HG03196 (cell line): ENCODE measurements around the gene TRERF1.

Source experiments
- ATAC-seq: cut with Tn5 transposase; IDR thresholded peaks from one replicate; pipeline ENCODE4 v1.9.1; 2021; ENCODE audit not compliant: unreplicated experiment

Gene TRERF1

DNA sequence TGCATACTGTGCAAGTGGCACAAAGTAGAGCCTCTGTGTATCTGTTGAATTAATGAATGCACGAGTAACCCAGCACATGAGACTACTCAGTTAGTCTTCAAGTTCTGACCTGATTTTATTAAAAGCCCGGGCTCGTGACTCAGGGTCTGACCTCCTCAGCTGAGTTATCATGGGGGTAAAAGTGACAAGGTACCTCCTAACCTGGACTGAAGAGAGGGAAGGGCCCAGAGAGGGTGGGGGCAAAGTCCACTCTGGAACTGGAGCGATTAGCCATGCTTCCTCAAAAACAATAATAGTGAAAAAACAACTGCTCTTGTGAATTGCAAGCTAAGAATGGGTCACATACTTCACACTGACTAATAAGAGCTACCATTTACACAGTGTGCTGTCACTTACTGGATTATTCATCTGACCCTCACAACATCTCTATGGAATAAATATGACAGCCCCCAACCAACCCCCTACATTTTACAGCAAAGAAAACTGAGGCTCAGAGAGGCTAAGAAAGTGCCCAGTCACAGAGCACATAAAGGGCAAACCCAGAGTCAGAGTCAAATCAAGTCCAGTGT lies 26.7 kb downstream of the TRERF1 start:
- no peak for ATAC-seq

DNA sequence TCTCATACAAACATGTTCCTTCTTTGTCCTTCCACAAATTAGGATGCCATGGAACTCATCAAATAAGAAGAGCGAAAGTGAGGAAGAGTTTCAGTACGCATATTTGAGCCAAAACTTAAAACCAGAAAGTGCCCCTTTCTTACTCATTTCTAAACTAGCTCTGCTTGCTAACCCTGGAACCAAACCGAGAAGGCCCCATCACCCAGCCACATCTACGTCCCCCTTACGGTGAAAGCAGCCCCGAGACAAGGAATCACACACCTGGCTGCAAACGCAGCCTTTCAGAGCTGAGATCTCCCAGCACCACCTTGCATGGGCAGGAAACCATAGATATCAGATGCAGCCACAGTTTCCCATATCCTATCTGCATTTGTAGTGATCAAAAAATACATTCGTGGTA lies 28.5 kb downstream of the TRERF1 start:
- no peak for ATAC-seq

GRCh38 chr6:42420741-42421140 lies 31.0 kb downstream of the TRERF1 start:
- ATAC-seq = no peak

GRCh38 chr6:42419490-42420280 lies 32.0 kb downstream of the TRERF1 start:
- no peak for ATAC-seq

- ATAC-seq = no peak
Observed at GRCh38 chr6:42418724-42419123, 33.0 kb downstream of the TRERF1 start.

DNA sequence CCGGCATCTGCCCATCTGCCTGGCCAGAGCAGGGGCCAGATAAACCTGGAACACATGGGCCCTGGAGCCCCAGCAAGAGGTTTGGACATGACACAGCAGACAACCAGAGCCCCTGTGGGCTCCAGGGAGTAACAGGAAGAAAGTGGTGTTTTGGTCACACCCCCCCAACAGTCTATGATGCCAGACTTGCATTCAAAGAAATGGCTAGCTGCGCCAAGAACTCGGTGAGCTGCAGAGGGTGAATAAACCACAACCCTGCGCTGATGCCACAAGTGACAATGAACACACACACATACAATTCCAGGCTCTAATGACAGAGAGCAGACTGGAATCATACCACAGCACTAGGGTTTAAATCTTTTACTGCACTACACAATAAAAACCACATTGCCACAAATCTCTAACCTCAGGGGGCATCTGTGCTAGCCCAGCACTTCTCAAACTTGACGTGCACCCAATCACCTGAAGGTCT lies 34.0 kb downstream of the TRERF1 start:
- ATAC-seq = no peak

DNA sequence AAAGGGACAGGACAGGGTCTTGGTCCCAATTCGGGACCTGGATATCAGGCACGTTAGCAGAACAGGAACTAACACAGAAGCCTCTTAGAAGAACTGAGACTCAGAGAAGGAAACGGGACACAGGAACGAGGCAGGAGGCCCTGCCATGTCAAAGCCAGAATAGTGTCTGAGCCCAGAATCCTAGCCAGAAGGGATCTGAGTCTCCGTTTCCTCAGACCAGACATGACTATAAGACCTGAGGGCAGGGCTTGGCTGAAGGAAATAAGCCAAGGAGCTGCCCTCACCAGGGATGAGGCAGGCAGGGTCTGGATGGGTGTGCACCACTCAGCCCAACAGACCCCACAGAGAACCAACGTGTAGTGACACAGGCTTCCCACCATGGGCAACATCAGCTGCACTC lies 40.3 kb downstream of the TRERF1 start:
- no peak for ATAC-seq

GRCh38 chr6:42410861-42411260 lies 40.9 kb downstream of the TRERF1 start:
- ATAC-seq = no peak

GRCh38 chr6:42409581-42409980 lies 42.1 kb downstream of the TRERF1 start:
- no peak for ATAC-seq

DNA sequence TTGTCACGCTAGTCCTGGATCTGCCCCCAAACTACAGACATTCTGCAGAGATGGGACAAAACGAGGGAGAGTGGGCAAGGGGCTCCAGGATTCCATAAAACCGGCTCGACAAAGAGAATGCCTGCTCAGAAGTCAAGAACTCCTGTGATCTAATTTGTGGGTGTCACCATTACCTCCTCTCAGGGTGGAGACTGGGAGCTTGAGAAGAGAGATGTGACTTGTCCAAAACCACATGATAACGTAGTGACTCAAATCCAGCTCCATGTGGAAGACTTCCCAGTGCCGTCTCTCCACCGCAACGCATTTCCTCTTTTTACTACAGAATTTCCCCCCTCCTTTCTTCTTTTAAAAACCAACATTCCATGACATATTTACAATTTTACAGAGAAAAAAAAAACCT lies 44.3 kb downstream of the TRERF1 start:
- ATAC-seq = no peak

- no peak for ATAC-seq
Observed at GRCh38 chr6:42406306-42407280, 45.1 kb downstream of the TRERF1 start.

- ATAC-seq = no peak
Observed at GRCh38 chr6:42405021-42405420, 46.7 kb downstream of the TRERF1 start.

- ATAC-seq = no peak
Observed at GRCh38 chr6:42404484-42404883, 47.2 kb downstream of the TRERF1 start.

DNA sequence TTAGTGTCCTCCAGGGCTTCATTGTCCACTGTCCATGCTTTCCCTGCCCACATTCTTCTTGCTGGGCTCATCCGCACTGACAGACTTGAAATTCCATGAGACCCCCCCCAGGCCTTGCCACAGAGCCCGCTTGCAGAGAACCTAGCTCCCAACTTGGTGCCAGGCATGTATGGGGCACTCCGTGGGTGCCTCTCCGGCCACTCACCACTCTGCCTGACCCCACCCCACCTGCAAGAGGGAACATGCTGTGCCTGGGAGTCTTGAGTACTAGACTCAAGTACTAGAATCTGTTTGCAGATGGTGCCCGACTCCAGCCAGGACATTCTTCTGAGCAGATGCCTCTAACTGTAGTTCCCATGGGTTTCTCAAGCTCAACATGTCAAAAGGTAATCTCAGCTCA lies 47.9 kb downstream of the TRERF1 start:
- ATAC-seq = no peak

- ATAC-seq = no peak
Observed at GRCh38 chr6:42403421-42403820, 48.3 kb downstream of the TRERF1 start.

- ATAC-seq = no peak
Observed at GRCh38 chr6:42402184-42402583, 49.5 kb downstream of the TRERF1 start.

- no peak for ATAC-seq
Observed at GRCh38 chr6:42401613-42401951, 50.1 kb downstream of the TRERF1 start.

DNA sequence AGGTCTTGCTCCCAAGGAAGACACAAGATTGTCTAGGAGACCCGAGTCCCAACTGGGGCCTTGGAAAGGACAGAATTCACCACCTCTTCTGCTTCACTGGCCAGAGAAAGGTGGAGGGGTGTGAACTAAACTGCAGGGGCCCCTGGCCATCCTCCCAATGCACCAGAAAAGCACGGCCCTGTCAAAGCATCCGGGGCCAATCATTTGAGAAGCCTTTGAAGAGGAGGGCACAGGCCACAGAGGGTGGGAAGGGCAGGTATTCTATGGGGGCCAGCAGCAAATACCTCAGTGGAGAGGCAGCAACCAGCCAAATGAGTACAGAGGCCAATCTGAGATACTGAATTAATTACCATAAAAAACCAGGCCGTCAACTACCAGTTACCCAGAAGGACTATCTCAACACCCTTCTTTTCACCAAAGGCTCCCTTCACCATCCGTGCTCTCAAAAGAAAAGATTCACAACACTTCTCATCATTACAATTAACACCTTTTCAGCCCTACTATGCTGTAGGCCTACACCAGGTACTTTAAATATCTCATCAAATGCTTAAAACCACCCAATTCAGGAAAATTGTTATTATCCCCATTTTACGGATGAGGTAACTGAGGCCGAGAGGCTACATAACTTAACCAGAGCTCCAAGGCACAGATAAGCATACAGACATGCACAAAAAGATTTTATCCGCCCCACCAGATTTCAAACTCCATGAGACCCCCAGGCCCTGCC lies 50.7 kb downstream of the TRERF1 start:
- ATAC-seq = no peak

DNA sequence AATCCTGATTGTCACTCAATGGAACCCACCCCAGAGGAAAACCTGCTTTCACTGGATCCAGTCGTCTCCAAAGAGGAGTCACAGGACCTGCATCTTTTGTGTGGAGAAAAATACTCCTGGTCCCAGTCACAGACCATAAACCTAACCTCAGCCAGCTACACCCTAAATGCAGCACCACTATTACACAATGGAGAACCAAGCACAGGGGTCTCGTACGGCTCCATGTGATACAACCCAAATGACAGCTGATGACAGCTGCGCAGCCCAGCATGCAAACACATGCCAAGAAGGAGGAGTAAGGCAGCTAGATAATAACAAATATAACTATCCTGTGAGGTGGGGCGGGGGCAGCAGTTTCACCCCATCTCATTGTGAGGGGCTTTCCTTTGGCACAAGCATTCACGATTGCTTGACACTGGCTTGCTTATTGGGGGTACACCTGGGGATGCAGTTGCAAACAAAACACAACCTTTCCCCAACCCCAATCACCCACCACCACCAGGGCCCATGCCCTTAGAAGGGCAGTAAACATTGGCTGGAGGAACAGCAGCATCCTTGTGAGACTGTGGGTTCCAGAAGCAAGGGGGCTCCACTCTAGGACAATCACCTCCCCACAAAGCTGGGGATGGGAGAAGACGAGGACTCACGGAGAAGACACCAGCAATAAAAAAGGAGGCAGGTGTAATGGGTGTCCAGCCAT lies 51.5 kb downstream of the TRERF1 start:
- no peak for ATAC-seq

- ATAC-seq = no peak
Observed at GRCh38 chr6:42396720-42397119, 55.0 kb downstream of the TRERF1 start.
